NCI-H446 (cell line): ENCODE measurements around the gene UNC5B.
A peak's percentile ranks its signal among the peaks of the same experiment; 100 is the strongest.

Experiments used
- DNase-seq, 2 experiments: peaks; one replicate each; lab custom pipeline; 2025; lab: John Stamatoyannopoulos, UW

UNC5B gene

GRCh38 chr10:71300555-71301370, 88.4 kb downstream of the UNC5B start:
- no peak for DNase-seq

GRCh38 chr10:71301371-71301916, 89.1 kb downstream of the UNC5B start:
- DNase-seq, result no peak

- no peak for DNase-seq
Measured at GRCh38 chr10:71302451-71302850, 90.1 kb downstream of the UNC5B start.

- DNase-seq, result peak; percentile 21 to 56
Measured at GRCh38 chr10:71302874-71303568, 90.7 kb downstream of the UNC5B start.

GRCh38 chr10:71303569-71303907, 91.2 kb downstream of the UNC5B start:
- no peak for DNase-seq

GRCh38 chr10:71304914-71305313, 92.5 kb downstream of the UNC5B start:
- DNase-seq, result no peak

- DNase-seq, result no peak
Measured at GRCh38 chr10:71306979-71307378, 94.6 kb downstream of the UNC5B start.

GRCh38 chr10:71307469-71308085, 95.2 kb downstream of the UNC5B start:
- no peak for DNase-seq

GRCh38 chr10:71308244-71308643, 95.9 kb downstream of the UNC5B start:
- DNase-seq, result no peak

GRCh38 chr10:71308985-71309384, 96.6 kb downstream of the UNC5B start:
- no peak for DNase-seq

GRCh38 chr10:71309919-71310318, 97.5 kb downstream of the UNC5B start:
- DNase-seq, result no peak

GRCh38 chr10:71312220-71312619, 99.8 kb downstream of the UNC5B start:
- no peak for DNase-seq

GRCh38 chr10:71312811-71313789, 100.7 kb downstream of the UNC5B start:
- DNase-seq, result peak; percentile 86 to 91

- peak in 1 of 2 experiments; percentile 65 for DNase-seq
Measured at GRCh38 chr10:71314028-71314693, 101.8 kb downstream of the UNC5B start.

GRCh38 chr10:71314694-71315225, 102.4 kb downstream of the UNC5B start:
- DNase-seq, result no peak

- DNase-seq, result no peak
Measured at GRCh38 chr10:71316056-71316785, 103.9 kb downstream of the UNC5B start.

GRCh38 chr10:71316786-71317160, 104.4 kb downstream of the UNC5B start:
- no peak for DNase-seq

- no peak for DNase-seq
Measured at GRCh38 chr10:71317739-71318138, 105.4 kb downstream of the UNC5B start.

GRCh38 chr10:71319042-71319799, 106.9 kb downstream of the UNC5B start, which contains the start of gene SLC29A3:
SLC29A3 (plus strand) TSS chr10:71319259; CDS start chr10:71319310, 51 bp downstream.
- peak in 1 of 2 experiments; percentile 74 for DNase-seq
